WTC11 (cell line): Measurements from ENCODE around the gene GRIFIN. TPM values are rescaled to one million over a fixed set of nuclear protein-coding genes. Genes with fewer than 3 reads are reported as not detected.

Experiments
- ATAC-seq: fragments of 200-7000 bp; cut with Tn5 transposase; 2 replicates; pipeline ENCODE4 v1.10.0; 2021; ENCODE audit warnings: mild to moderate bottlenecking, moderate library complexity
- CTCF ChIA-PET: fragments of 300-600 bp; sonication (Branson Sonifier 250); formaldehyde crosslinking; loops from one replicate; lab custom pipeline; 2021; ENCODE audit warnings: antibody characterized with exemption; lab: Charles Lee
- POLR2A ChIA-PET: fragments of 350-600 bp; sonication (Branson Sonifier 250); formaldehyde crosslinking; loops from one replicate; lab custom pipeline; 2021; ENCODE audit warnings: antibody characterized with exemption; lab: Charles Lee
- DNase-seq: peaks from one replicate; pipeline ENCODE4 v3.0.0; 2021; ENCODE audit warnings: low spot score
- H3K27ac Mint-ChIP-seq: 2 replicates; pipeline ENCODE4 v1.8.0; 2021; ENCODE audit warnings: mixed read lengths
- H3K27me3 Mint-ChIP-seq: 2 replicates; pipeline ENCODE4 v1.8.0; 2021; ENCODE audit warnings: low read depth, mild to moderate bottlenecking, moderate library complexity, mixed read lengths
- H3K36me3 Mint-ChIP-seq: 2 replicates; pipeline ENCODE4 v1.8.0; 2021; ENCODE audit warnings: mixed read lengths
- H3K4me1 Mint-ChIP-seq: 2 replicates; pipeline ENCODE4 v1.8.0; 2022; ENCODE audit warnings: mixed read lengths
- H3K4me3 Mint-ChIP-seq: 2 replicates; pipeline ENCODE4 v1.8.0; 2021; ENCODE audit warnings: mild to moderate bottlenecking, moderate library complexity, mixed read lengths
- H3K9me3 Mint-ChIP-seq: 2 replicates; pipeline ENCODE4 v1.8.0; 2021; ENCODE audit warnings: mixed read lengths
- CBFB ChIP-seq: sonication (generic); formaldehyde crosslinking; IDR thresholded peaks from 2 replicates; pipeline ENCODE4 v1.8.1; 2022; ENCODE audit warnings: mild to moderate bottlenecking, low read depth, missing genetic modification reagents
- CREM ChIP-seq: sonication (generic); formaldehyde crosslinking; IDR thresholded peaks from 2 replicates; pipeline ENCODE4 v1.8.1; 2022; ENCODE audit warnings: mild to moderate bottlenecking, missing genetic modification reagents, moderate library complexity
- GRHL2 ChIP-seq: fragments of 250-450 bp; sonication (Bioruptor Pico); IDR thresholded peaks from 2 replicates; pipeline ENCODE4 v1.8.0; 2022; ENCODE audit warnings: mild to moderate bottlenecking, moderate library complexity; ENCODE audit not compliant: insufficient replicate concordance, severe bottlenecking
- JAZF1 ChIP-seq: fragments of 250-450 bp; sonication (Bioruptor Pico); IDR thresholded peaks from 2 replicates; pipeline ENCODE4 v1.9.0; 2021; ENCODE audit warnings: moderate library complexity, mild to moderate bottlenecking, inconsistent platforms
- NFE2L1 ChIP-seq: sonication (generic); formaldehyde crosslinking; IDR thresholded peaks from 2 replicates; pipeline ENCODE4 v1.8.1; 2023; ENCODE audit warnings: missing genetic modification reagents
- NR1H2 ChIP-seq: sonication (generic); formaldehyde crosslinking; IDR thresholded peaks from 2 replicates; pipeline ENCODE4 v1.9.0; 2021; ENCODE audit warnings: mild to moderate bottlenecking, moderate library complexity, missing genetic modification reagents
- RELA ChIP-seq: sonication (generic); formaldehyde crosslinking; IDR thresholded peaks from 2 replicates; pipeline ENCODE4 v1.8.1; 2022; ENCODE audit warnings: missing genetic modification reagents, mild to moderate bottlenecking, borderline replicate concordance
- RORB ChIP-seq: fragments of 250-450 bp; sonication (Bioruptor Pico); IDR thresholded peaks from 2 replicates; pipeline ENCODE4 v1.9.0; 2021; ENCODE audit warnings: mild to moderate bottlenecking
- TCF7 ChIP-seq: sonication (generic); formaldehyde crosslinking; IDR thresholded peaks from 2 replicates; pipeline ENCODE4 v1.8.0; 2022; ENCODE audit warnings: mild to moderate bottlenecking, low read depth, missing genetic modification reagents, moderate library complexity
- TEAD4 ChIP-seq: sonication (generic); formaldehyde crosslinking; IDR thresholded peaks from 2 replicates; pipeline ENCODE4 v1.8.0; 2022; ENCODE audit warnings: mild to moderate bottlenecking, missing genetic modification reagents
- ZNF232 ChIP-seq: sonication (generic); formaldehyde crosslinking; IDR thresholded peaks from 2 replicates; pipeline ENCODE4 v1.8.0; 2022; ENCODE audit warnings: mild to moderate bottlenecking, missing genetic modification reagents
- ZNF263 ChIP-seq: sonication (generic); formaldehyde crosslinking; IDR thresholded peaks from 2 replicates; pipeline ENCODE4 v1.8.1; 2022; ENCODE audit warnings: low read depth, mild to moderate bottlenecking, moderate library complexity, missing genetic modification reagents
- total RNA-seq: library from RNA; stranded (reverse); gene quantifications from 3 replicates; pipeline ENCODE4 v1.2.3, GENCODE V29; 2021
- TF ChIP-seq, protein P1 (sequence below): sonication (generic); formaldehyde crosslinking; conservative IDR thresholded peaks from 2 replicates; pipeline ENCODE4 v1.8.1; 2023; ENCODE audit warnings: mild to moderate bottlenecking, low read depth, missing genetic modification reagents, moderate library complexity
- TF ChIP-seq, protein P2 (sequence below): sonication (generic); formaldehyde crosslinking; IDR thresholded peaks from 2 replicates; pipeline ENCODE4 v1.8.1; 2022; ENCODE audit warnings: low read depth, mild to moderate bottlenecking, moderate library complexity, missing genetic modification reagents, borderline replicate concordance
- TF ChIP-seq, protein P3 (sequence below): sonication (generic); formaldehyde crosslinking; IDR thresholded peaks from 2 replicates; pipeline ENCODE4 v1.8.1; 2023; ENCODE audit warnings: mild to moderate bottlenecking, missing genetic modification reagents, borderline replicate concordance
- TF ChIP-seq, protein P4 (sequence below): fragments of 250-450 bp; sonication (Bioruptor Pico); conservative IDR thresholded peaks from 2 replicates; pipeline ENCODE4 v1.9.0; 2021; ENCODE audit warnings: mild to moderate bottlenecking
- TF ChIP-seq, protein P5 (sequence below): sonication (generic); formaldehyde crosslinking; IDR thresholded peaks from 2 replicates; pipeline ENCODE4 v1.8.1; 2023; ENCODE audit warnings: mild to moderate bottlenecking, missing genetic modification reagents

Gene GRIFIN
- total RNA-seq, 1 experiment from 2014 or later = not detected

DNA sequence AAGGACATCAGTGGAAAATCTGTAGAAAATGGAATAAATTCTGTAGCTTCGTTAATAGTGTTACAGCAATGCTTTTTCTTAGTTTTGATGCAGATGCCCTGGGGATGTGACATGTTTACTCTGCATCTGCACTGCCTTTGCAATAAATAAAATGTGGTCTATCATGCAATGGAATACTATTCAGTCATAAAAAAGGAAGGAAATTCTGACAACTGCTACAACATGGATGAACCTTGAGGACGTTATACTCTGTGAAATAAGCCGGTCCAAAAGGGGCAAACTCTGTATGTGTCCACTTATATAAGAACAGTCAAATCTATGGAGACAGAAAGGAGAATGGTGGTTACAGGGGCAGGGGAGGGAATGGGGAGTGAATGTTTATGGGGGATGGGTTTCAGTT, 13.5 kb downstream of the GRIFIN start (continued):
- TF ChIP-seq, protein P1, sequence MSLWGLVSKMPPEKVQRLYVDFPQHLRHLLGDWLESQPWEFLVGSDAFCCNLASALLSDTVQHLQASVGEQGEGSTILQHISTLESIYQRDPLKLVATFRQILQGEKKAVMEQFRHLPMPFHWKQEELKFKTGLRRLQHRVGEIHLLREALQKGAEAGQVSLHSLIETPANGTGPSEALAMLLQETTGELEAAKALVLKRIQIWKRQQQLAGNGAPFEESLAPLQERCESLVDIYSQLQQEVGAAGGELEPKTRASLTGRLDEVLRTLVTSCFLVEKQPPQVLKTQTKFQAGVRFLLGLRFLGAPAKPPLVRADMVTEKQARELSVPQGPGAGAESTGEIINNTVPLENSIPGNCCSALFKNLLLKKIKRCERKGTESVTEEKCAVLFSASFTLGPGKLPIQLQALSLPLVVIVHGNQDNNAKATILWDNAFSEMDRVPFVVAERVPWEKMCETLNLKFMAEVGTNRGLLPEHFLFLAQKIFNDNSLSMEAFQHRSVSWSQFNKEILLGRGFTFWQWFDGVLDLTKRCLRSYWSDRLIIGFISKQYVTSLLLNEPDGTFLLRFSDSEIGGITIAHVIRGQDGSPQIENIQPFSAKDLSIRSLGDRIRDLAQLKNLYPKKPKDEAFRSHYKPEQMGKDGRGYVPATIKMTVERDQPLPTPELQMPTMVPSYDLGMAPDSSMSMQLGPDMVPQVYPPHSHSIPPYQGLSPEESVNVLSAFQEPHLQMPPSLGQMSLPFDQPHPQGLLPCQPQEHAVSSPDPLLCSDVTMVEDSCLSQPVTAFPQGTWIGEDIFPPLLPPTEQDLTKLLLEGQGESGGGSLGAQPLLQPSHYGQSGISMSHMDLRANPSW (CRISPR knock-in tag) = no peak
- TF ChIP-seq TCF7 (no peak), RELA (CRISPR knock-in tag) (no peak), CREM (CRISPR knock-in tag) (no peak)

DNA sequence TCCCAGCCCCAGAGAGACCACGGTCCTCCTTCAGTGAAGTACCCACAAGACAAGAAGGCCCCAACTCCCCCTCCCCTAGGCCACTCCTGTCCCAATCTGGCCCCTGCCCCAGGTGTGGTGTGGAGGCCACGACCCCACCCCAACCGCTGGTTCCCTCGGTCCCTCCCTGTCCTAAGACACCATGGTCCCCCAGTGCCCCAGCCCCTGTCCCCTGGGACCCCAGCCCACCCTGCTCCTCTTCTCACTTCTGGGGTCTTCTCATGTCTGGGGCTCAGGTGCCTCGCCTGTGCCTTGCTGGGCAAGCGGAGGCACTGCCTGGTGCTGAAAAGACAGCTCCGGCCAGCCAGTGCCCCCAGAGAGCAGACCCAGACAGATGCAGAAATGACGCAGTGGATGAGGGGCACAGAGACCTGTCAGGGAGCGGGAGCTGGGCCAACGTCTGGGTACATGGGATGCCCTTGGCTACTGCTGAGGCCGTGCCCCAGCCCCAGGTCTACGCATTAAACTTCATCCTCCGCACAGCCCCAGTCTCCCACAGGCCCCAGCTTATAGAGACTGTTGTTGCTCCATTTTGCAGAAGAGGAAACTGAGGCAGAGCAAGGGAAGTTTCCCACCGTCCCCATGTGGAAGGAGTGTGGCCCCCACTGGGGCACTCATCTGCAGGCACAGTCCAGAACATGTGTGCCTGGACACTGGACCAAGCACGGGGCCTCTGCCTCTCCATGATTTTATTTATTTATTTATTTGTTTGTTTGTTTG, 14.8 kb downstream of the GRIFIN start:
- Mint-ChIP-seq H3K27me3 (no peaks in the 10 kb centered on the region), H3K36me3 (no peaks in the 10 kb centered on the region), H3K4me3 (no peak overlapping the region), H3K4me1 (peaks cover 7% of the 10 kb centered on the region), H3K9me3 (peaks cover 12% of the 10 kb centered on the region), H3K27ac (no peak overlapping the region)
- DNase-seq (no peak), ATAC-seq (peak; percentile 43; the same call in 1 of the 2 replicates)
- CTCF ChIA-PET = interaction anchor here (3.3 to 5.3 kb wide), 2 partner anchors 8 to 10 kb away, joined by 17 to 56 read pairs; no protein-coding TSS in a partner anchor
- TF ChIP-seq CREM (CRISPR knock-in tag) (no peak), RORB (CRISPR knock-in tag) (no peak), JAZF1 (CRISPR knock-in tag) (no peak), NR1H2 (no peak), NFE2L1 (CRISPR knock-in tag) (no peak), RELA (CRISPR knock-in tag) (no peak)
- TF ChIP-seq, protein P2, sequence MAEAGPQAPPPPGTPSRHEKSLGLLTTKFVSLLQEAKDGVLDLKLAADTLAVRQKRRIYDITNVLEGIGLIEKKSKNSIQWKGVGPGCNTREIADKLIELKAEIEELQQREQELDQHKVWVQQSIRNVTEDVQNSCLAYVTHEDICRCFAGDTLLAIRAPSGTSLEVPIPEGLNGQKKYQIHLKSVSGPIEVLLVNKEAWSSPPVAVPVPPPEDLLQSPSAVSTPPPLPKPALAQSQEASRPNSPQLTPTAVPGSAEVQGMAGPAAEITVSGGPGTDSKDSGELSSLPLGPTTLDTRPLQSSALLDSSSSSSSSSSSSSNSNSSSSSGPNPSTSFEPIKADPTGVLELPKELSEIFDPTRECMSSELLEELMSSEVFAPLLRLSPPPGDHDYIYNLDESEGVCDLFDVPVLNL = no peak
- TF ChIP-seq, protein P3, sequence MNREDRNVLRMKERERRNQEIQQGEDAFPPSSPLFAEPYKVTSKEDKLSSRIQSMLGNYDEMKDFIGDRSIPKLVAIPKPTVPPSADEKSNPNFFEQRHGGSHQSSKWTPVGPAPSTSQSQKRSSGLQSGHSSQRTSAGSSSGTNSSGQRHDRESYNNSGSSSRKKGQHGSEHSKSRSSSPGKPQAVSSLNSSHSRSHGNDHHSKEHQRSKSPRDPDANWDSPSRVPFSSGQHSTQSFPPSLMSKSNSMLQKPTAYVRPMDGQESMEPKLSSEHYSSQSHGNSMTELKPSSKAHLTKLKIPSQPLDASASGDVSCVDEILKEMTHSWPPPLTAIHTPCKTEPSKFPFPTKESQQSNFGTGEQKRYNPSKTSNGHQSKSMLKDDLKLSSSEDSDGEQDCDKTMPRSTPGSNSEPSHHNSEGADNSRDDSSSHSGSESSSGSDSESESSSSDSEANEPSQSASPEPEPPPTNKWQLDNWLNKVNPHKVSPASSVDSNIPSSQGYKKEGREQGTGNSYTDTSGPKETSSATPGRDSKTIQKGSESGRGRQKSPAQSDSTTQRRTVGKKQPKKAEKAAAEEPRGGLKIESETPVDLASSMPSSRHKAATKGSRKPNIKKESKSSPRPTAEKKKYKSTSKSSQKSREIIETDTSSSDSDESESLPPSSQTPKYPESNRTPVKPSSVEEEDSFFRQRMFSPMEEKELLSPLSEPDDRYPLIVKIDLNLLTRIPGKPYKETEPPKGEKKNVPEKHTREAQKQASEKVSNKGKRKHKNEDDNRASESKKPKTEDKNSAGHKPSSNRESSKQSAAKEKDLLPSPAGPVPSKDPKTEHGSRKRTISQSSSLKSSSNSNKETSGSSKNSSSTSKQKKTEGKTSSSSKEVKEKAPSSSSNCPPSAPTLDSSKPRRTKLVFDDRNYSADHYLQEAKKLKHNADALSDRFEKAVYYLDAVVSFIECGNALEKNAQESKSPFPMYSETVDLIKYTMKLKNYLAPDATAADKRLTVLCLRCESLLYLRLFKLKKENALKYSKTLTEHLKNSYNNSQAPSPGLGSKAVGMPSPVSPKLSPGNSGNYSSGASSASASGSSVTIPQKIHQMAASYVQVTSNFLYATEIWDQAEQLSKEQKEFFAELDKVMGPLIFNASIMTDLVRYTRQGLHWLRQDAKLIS = no peak
- POLR2A ChIA-PET = no interaction called here

DNA sequence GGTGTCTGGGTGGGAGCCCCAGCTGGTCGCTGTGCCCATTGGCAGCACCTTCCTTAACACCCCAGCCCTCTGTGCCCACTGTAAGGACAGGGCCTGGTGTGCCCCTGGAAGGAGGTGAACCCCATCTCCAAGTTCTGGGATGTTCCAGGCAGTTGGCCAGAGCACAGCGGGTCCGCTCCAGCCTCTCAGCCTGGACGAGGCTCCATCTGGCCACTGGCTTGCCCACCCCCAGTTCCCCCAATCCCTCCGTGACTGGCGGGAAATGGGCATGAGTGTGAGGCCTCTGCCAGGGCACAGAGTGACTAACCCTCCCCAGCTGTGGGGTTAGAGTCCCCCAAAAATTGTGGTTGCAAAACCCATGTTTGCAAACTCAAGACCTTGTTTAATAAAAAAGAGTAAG, 15.6 kb downstream of the GRIFIN start:
- Mint-ChIP-seq H3K27ac (no peak overlapping the region), H3K4me3 (no peak overlapping the region), H3K9me3 (peaks cover 12% of the 10 kb centered on the region), H3K4me1 (peaks cover 1% of the 10 kb centered on the region), H3K36me3 (no peaks in the 10 kb centered on the region), H3K27me3 (no peaks in the 10 kb centered on the region)
- ATAC-seq (no peak), DNase-seq (no peak)
- ChIA-PET CTCF (interaction anchor here (1.4 to 5.3 kb wide), 3 partner anchors 9 to 220 kb away, joined by 3 to 56 read pairs (median 17); no protein-coding TSS in a partner anchor), POLR2A (no interaction called here)
- no peak for TF ChIP-seq ZNF263

DNA sequence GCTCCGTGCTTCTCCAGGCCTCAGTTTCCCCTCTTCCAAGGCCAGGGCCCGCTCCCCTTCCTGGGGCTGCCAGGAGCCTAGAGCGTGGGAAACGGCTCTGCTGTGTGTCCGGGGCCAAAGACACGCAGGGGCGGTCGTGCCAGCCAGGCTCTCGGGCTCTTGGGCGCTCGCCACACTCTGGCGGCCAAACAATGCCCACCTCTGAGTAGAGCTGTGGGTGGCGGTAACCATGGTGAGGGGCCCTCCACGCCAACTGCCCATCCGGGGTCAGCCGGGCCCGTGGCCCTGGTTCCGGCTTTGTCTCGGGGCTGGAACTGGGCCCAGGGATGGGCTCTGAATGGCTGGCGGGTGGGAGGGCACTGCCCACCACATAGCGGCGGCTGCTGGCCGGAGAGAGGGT, 16.0 kb downstream of the GRIFIN start:
- no peak for ATAC-seq
- no peak for DNase-seq
- H3K36me3 Mint-ChIP-seq = no peaks in the 10 kb centered on the region
- no peaks in the 10 kb centered on the region for H3K4me1 Mint-ChIP-seq
- CTCF ChIA-PET = interaction anchor here (1.4 to 5.3 kb wide), 3 partner anchors 9 to 221 kb away, joined by 3 to 56 read pairs (median 17); no protein-coding TSS in a partner anchor
- TF ChIP-seq TEAD4 (no peak), GRHL2 (CRISPR knock-in tag) (no peak), ZNF232 (CRISPR knock-in tag) (no peak), CBFB (no peak), NR1H2 (no peak)
- TF ChIP-seq, protein P4, sequence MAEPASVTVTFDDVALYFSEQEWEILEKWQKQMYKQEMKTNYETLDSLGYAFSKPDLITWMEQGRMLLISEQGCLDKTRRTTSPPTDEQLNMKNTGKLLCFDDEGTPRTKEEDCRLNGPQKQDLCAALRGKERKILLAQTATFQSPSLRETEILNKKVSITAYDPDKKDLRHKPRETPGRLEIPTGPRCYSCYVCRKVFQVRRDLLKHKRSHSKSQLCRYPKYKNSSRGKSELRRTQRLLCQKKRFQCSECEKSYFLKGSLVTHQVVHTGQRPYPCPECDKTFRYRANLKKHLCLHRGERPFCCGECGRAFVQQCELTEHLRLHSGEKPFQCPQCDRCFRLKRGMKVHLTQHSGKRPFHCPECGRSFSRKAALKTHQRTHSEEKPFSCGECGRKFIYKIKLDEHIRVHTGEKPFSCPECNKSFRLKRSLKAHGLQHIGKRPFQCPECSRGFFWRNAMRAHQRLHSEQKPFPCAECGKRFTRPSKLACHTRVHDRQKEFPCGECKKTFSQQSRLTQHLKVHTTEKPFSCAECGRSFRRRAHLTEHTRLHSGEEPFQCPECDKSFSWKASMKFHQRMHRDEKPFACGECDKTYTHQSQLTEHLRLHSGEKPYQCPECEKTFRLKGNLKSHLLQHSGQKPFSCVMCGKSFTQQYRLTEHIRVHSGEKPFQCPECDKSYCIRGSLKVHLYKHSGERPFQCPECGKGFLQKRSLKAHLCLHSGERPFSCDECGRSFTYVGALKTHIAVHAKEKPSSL (CRISPR knock-in tag) = no peak
- TF ChIP-seq, protein P5, sequence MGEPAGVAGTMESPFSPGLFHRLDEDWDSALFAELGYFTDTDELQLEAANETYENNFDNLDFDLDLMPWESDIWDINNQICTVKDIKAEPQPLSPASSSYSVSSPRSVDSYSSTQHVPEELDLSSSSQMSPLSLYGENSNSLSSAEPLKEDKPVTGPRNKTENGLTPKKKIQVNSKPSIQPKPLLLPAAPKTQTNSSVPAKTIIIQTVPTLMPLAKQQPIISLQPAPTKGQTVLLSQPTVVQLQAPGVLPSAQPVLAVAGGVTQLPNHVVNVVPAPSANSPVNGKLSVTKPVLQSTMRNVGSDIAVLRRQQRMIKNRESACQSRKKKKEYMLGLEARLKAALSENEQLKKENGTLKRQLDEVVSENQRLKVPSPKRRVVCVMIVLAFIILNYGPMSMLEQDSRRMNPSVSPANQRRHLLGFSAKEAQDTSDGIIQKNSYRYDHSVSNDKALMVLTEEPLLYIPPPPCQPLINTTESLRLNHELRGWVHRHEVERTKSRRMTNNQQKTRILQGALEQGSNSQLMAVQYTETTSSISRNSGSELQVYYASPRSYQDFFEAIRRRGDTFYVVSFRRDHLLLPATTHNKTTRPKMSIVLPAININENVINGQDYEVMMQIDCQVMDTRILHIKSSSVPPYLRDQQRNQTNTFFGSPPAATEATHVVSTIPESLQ (CRISPR knock-in tag) = no peak
- TF ChIP-seq, all 79 proteins: peak for 0
- Mint-ChIP-seq H3K27ac (no peak overlapping the region), H3K9me3 (peaks cover 12% of the 10 kb centered on the region), H3K4me3 (no peak overlapping the region), H3K27me3 (no peaks in the 10 kb centered on the region)
- POLR2A ChIA-PET = interaction anchor here (0.9 kb wide), 1 partner anchor 9 kb away, joined by 3 read pairs; no protein-coding TSS in a partner anchor
